Osteoblast (primary cell): ENCODE data around the gene IKZF3. TPM values are rescaled to one million over a fixed set of nuclear protein-coding genes. Genes with fewer than 3 reads are reported as not detected.

Source experiments
- DNase-seq: peaks from one replicate; pipeline ENCODE4 v3.0.0; 2011; ENCODE audit warnings: low spot score, mixed read lengths; ENCODE audit not compliant: insufficient read length; ENCODE audit errors: missing footprints
- H2AFZ ChIP-seq: 2 replicates; pipeline ENCODE4 v1.6.0; 2011; ENCODE audit warnings: mild to moderate bottlenecking, low read length
- H3K27ac ChIP-seq: 2 replicates; pipeline ENCODE4 v1.5.1; 2011; ENCODE audit warnings: mild to moderate bottlenecking, low read depth, low read length, moderate library complexity
- H3K27me3 ChIP-seq: 2 replicates; pipeline ENCODE4 v1.6.0; 2012; ENCODE audit warnings: mild to moderate bottlenecking, control low read depth, inconsistent platforms, low read length, moderate library complexity; ENCODE audit not compliant: insufficient read depth
- H3K36me3 ChIP-seq: 2 replicates; pipeline ENCODE4 v1.5.1; 2011; ENCODE audit warnings: mild to moderate bottlenecking, low read length, control low read depth, moderate library complexity; ENCODE audit not compliant: insufficient read depth
- H3K4me1 ChIP-seq: 2 replicates; pipeline ENCODE4 v1.5.1; 2011; ENCODE audit warnings: mild to moderate bottlenecking, low read length, control low read depth, moderate library complexity; ENCODE audit not compliant: insufficient read depth
- H3K4me2 ChIP-seq: 2 replicates; pipeline ENCODE4 v1.6.0; 2011; ENCODE audit warnings: mild to moderate bottlenecking, low read length; ENCODE audit not compliant: insufficient read depth
- H3K4me3 ChIP-seq: fragments of 200-600 bp; sonication (generic); 3 replicates; pipeline ENCODE4 v1.5.1; 2012; ENCODE audit warnings: mild to moderate bottlenecking, low read length, inconsistent platforms; ENCODE audit not compliant: insufficient read depth
- H3K79me2 ChIP-seq: 2 replicates; pipeline ENCODE4 v1.6.0; 2012; ENCODE audit warnings: mild to moderate bottlenecking, low read length, control low read depth, inconsistent platforms; ENCODE audit not compliant: insufficient read depth
- H3K9me3 ChIP-seq: 2 replicates; pipeline ENCODE4 v1.5.1; 2011; ENCODE audit warnings: low read depth, low read length, control low read depth
- H4K20me1 ChIP-seq: 2 replicates; pipeline ENCODE4 v1.6.0; 2012; ENCODE audit warnings: mild to moderate bottlenecking, low read length, control low read depth; ENCODE audit not compliant: insufficient read depth
- total RNA-seq: library from RNA; depleted of rRNA; stranded (reverse); fragments of >200 nt; gene quantifications from 2 replicates; pipeline ENCODE4 v1.2.3, GENCODE V29; 2012
- TF ChIP-seq, protein P1 (sequence below): IDR thresholded peaks from 2 replicates; pipeline ENCODE4 v1.5.1; 2011; ENCODE audit warnings: mild to moderate bottlenecking, low read depth, low read length, moderate library complexity; ENCODE audit errors: extremely low read depth

The IKZF3 gene
- total RNA-seq, 1 donor: not detected

GRCh38 chr17:39717660-39718059 is 146.5 kb downstream of the IKZF3 start:
- TF ChIP-seq, protein P1, sequence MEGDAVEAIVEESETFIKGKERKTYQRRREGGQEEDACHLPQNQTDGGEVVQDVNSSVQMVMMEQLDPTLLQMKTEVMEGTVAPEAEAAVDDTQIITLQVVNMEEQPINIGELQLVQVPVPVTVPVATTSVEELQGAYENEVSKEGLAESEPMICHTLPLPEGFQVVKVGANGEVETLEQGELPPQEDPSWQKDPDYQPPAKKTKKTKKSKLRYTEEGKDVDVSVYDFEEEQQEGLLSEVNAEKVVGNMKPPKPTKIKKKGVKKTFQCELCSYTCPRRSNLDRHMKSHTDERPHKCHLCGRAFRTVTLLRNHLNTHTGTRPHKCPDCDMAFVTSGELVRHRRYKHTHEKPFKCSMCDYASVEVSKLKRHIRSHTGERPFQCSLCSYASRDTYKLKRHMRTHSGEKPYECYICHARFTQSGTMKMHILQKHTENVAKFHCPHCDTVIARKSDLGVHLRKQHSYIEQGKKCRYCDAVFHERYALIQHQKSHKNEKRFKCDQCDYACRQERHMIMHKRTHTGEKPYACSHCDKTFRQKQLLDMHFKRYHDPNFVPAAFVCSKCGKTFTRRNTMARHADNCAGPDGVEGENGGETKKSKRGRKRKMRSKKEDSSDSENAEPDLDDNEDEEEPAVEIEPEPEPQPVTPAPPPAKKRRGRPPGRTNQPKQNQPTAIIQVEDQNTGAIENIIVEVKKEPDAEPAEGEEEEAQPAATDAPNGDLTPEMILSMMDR: no peak
- Histone ChIP-seq H3K4me1 (no peaks in the 10 kb centered on the region), H3K27me3 (no peaks in the 10 kb centered on the region), H3K4me2 (no peak overlapping the region), H2AFZ (no peak overlapping the region), H4K20me1 (no peaks in the 10 kb centered on the region), H3K27ac (no peak overlapping the region), H3K36me3 (peaks cover 46% of the 10 kb centered on the region), H3K4me3 (no peak overlapping the region), H3K9me3 (no peaks in the 10 kb centered on the region), H3K79me2 (no peaks in the 10 kb centered on the region)
- no peak for DNase-seq

DNA sequence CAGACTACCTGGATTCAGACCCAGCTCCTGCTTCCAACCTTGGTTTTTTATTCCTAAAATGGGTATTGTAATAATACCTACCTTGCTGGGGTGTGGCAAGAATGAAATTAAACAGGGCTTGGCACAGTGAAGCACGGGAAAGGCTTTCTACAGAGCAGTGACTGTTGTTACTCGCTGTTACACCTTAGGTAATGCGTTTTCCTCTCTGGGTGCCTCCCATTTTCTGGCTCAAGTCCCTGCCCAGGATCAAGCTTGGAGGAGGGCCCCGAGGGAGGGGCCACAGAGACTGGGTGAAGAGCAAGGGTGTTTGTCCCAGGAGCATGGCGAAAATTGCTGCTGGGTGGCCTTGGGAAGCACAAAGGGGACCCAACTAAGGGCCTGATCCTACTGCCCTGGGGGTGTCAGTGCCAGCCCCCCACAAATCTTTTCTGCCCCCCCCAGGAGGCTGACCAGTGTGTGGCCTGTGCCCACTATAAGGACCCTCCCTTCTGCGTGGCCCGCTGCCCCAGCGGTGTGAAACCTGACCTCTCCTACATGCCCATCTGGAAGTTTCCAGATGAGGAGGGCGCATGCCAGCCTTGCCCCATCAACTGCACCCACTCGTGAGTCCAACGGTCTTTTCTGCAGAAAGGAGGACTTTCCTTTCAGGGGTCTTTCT is 147.1 kb downstream of the IKZF3 start:
- peak; percentile 44 for DNase-seq
- peaks cover 47% of the 10 kb centered on the region for H3K36me3 ChIP-seq
- no peaks in the 10 kb centered on the region for H3K27me3 ChIP-seq
- H4K20me1 ChIP-seq: no peaks in the 10 kb centered on the region
- H3K79me2 ChIP-seq: no peaks in the 10 kb centered on the region
- H3K27ac ChIP-seq: no peak overlapping the region
- no peak overlapping the region for H2AFZ ChIP-seq
- no peaks in the 10 kb centered on the region for H3K4me1 ChIP-seq
- H3K4me3 ChIP-seq: no peak overlapping the region
- TF ChIP-seq, protein P1: no peak
- H3K4me2 ChIP-seq: no peak overlapping the region
- no peaks in the 10 kb centered on the region for H3K9me3 ChIP-seq

DNA sequence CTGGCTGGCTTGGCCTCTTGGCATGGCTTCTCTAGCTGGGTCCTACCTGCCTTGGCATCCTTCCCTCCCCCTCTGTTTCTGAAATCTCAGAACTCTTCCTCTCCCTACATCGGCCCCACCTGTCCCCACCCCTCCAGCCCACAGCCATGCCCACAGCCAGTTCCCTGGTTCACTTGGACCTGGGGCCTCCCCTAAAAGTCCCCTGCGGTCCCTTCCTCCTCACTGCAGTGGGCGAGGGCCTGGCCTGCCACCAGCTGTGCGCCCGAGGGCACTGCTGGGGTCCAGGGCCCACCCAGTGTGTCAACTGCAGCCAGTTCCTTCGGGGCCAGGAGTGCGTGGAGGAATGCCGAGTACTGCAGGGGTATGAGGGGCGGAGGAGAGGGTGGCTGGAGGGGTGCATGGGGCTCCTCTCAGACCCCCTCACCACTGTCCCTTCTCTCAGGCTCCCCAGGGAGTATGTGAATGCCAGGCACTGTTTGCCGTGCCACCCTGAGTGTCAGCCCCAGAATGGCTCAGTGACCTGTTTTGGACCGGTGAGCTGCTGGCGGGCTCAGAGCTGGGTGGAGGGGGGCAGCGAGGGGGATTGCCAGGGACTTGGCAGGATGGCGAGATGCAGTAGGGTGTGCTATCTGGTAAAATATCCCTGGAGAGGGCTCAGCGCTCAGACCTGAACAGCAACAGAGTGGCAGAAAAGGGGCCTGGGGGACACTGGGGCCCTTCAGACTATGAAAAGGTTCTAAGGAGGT is 147.9 kb downstream of the IKZF3 start:
- Histone ChIP-seq H3K27ac (no peak overlapping the region), H4K20me1 (no peaks in the 10 kb centered on the region), H2AFZ (no peak overlapping the region), H3K36me3 (peaks cover 47% of the 10 kb centered on the region), H3K27me3 (no peaks in the 10 kb centered on the region), H3K4me1 (no peaks in the 10 kb centered on the region), H3K9me3 (no peaks in the 10 kb centered on the region), H3K79me2 (no peaks in the 10 kb centered on the region), H3K4me2 (no peak overlapping the region), H3K4me3 (no peak overlapping the region)
- TF ChIP-seq, protein P1: no peak
- peak; percentile 17 for DNase-seq

DNA sequence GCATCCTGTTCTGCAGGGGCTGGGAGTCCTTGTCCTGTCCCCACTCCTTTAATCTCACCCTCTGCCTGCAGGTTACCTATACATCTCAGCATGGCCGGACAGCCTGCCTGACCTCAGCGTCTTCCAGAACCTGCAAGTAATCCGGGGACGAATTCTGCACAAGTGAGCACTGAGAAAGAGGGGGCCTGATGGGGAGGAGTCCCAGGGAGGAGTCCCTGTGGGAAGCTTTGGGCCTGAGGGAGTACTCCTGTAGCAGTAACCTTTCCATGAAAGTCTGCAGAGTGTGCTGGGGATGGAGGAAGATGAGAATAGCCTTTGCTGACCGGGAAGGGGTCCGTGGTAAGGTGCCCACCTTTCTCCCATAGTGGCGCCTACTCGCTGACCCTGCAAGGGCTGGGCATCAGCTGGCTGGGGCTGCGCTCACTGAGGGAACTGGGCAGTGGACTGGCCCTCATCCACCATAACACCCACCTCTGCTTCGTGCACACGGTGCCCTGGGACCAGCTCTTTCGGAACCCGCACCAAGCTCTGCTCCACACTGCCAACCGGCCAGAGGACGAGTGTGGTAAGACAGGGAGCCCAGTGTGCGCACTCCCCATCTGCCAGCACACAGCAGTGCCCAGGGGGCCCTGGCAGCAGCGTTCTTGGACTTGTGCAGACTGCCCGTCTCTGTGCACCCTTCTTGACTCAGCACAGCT is 148.6 kb downstream of the IKZF3 start:
- H3K4me2 ChIP-seq: no peak overlapping the region
- DNase-seq: peak; percentile 67
- no peaks in the 10 kb centered on the region for H3K27me3 ChIP-seq
- H2AFZ ChIP-seq: no peak overlapping the region
- peaks cover 50% of the 10 kb centered on the region for H3K36me3 ChIP-seq
- H3K27ac ChIP-seq: no peak overlapping the region
- H3K4me3 ChIP-seq: no peak overlapping the region
- H4K20me1 ChIP-seq: no peaks in the 10 kb centered on the region
- no peaks in the 10 kb centered on the region for H3K79me2 ChIP-seq
- TF ChIP-seq, protein P1: no peak
- H3K4me1 ChIP-seq: no peaks in the 10 kb centered on the region
- H3K9me3 ChIP-seq: no peaks in the 10 kb centered on the region
